Measurements from ENCODE around the gene CTIF.

DNA sequence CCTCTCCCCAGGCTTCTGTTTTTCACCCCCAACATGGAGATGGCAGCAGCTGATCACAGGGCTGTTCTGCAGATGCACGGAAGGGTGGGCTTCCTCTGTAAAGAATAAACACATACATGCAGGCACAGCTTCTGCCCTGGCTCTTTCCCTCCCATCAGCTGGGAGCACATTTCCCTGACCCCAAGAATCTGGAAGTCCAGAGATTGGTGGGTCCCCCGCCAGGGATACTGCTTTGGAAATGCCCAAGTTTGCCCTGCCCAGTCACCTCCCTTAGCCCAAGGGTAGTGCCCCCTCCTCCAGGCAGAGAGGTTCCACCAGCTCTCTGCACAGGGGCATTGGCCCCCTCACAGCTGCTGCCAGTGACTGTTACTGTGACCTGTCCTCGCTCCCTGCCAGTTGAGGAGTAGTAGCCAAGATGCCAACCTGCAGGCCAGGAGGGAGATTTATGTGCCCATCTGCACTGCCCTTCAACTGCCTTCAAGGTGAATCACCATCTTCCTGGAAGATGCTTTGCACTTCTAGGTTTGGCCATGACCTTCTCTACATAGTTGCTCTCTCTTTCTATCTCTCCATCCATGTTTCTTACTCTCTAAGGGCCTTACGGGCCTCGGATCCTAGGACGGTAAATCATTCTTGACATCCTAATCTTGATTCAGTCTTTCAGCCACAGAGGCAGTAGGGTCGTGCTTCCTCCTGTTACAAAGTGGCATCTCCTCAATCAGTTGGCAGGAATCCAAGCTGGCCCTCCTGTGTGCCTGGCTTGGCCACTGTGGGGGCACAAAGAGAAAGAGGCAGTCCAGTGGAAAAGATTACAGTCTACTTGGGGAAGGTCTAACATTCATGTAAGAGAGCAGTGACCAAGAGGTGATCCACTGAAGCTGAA, 121.8 kb downstream of the CTIF start:
- TF ChIP-seq, protein P1, sequence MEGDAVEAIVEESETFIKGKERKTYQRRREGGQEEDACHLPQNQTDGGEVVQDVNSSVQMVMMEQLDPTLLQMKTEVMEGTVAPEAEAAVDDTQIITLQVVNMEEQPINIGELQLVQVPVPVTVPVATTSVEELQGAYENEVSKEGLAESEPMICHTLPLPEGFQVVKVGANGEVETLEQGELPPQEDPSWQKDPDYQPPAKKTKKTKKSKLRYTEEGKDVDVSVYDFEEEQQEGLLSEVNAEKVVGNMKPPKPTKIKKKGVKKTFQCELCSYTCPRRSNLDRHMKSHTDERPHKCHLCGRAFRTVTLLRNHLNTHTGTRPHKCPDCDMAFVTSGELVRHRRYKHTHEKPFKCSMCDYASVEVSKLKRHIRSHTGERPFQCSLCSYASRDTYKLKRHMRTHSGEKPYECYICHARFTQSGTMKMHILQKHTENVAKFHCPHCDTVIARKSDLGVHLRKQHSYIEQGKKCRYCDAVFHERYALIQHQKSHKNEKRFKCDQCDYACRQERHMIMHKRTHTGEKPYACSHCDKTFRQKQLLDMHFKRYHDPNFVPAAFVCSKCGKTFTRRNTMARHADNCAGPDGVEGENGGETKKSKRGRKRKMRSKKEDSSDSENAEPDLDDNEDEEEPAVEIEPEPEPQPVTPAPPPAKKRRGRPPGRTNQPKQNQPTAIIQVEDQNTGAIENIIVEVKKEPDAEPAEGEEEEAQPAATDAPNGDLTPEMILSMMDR (IDR thresholded peaks at IDR 0.05; ENCODE audit: insufficient read depth, low read length, poor library complexity, severe bottlenecking), result no peak
- TF ChIP-seq EZH2phosphoT487 (conservative IDR thresholded peaks at IDR 0.05; ENCODE audit: low read length), result no peak
